ENCODE data around the gene PDCD2L. TPM values are rescaled to one million over a fixed set of nuclear protein-coding genes. Genes with fewer than 3 reads are reported as not detected.
A peak's percentile ranks its signal among the peaks of the same experiment; 100 is the strongest.

Gene PDCD2L
- total RNA-seq, 1 donor from 2014 or later, result 8.9 TPM

DNA sequence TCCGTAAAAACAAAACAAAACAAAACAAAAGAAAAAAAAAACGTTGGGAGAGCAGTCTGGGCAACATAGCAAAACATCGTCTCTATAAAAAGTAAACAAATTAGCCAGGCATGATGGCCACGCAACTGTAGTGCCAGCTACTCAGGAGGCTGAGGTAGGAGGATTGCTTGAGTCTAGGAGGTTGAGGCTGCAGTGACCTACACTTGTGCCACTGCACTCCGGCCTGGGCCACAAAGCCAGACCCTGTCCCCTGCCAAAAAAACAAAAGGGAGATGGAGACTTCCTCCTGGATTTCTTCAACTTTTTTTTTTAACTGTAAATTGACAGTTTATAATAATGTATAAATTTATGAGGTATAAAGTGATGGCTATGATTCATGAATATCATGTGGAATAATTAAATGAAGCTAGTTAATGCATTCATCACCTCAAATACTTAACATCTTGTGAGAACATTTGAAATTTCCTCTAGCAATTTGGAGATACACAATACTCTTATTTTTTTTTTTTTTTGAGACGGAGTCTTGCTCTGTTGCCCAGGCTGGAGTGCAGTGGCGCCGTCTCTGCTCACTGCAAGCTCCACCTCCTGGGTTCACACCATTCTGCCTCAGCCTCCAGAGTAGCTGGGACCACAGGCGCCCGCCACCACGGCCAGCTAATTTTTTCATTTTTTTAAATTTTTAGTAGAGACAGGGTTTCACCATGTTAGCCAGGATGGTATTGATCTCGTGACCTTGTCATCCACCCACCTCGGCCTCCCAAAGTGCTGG, 1.9 kb downstream of the PDCD2L start:
- ATAC-seq (no peak), DNase-seq (no peak)
- intact Hi-C loops (cut with micrococcal nuclease), result no loop called here

DNA sequence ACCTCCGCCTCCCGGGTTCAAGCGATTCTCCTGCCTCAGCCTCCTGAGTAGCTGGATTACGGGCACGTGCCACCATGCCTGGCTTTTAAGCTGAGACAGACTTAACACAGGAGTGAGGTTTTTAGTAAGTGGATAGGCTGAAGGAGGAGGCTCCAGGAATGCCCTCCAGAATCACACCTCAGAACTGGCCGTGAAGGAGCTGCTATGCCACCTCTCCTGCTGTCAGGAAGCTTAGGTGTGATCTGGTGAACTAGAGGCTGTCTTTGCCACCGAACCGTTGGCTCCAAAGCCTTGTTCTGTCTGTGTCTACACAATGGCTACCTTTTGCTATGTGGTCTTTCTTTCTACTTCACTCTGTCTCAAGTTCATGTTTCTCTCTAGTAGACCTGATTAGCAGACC, 4.2 kb downstream of the PDCD2L start:
- DNase-seq (no peak), ATAC-seq (no peak)
- intact Hi-C loops (cut with micrococcal nuclease), result no loop called here

- intact Hi-C loops (cut with micrococcal nuclease), result no loop called here
- no peak for DNase-seq
Measured at GRCh38 chr19:34409189-34410164, 5.3 kb downstream of the PDCD2L start.

DNA sequence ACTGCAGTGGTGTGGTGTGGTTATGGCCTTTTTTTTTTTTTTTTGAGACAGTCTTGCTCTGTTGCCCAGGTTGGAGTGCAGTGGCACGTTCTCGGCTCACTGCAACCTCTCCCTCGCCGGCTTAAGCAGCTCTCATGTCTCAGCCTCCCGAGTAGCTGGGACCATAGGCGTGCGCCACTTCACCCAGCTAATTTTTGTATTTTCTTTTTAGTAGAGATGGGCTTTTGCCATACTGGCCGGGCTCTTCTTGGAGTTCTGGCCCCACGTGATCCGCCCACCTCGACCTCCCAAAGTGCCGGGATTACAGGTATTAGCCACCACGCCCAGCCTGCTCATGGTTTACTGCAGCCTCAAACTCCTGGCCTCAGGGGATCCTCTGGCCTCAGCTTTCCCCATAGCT, 7.0 kb downstream of the PDCD2L start:
- no peak for ATAC-seq

More at GRCh38 chr19:34409189-34410164, 5.3 kb downstream of the PDCD2L start:
- no peak for ATAC-seq

GRCh38 chr19:34416021-34416545, 11.9 kb downstream of the PDCD2L start:
- ATAC-seq, result no peak
- DNase-seq, result no peak
- intact Hi-C loops (cut with micrococcal nuclease), result no loop called here

More for the DNA sequence above, 7.0 kb downstream of the PDCD2L start:
- DNase-seq, result no peak
- intact Hi-C loops (cut with micrococcal nuclease), result no loop called here

DNA sequence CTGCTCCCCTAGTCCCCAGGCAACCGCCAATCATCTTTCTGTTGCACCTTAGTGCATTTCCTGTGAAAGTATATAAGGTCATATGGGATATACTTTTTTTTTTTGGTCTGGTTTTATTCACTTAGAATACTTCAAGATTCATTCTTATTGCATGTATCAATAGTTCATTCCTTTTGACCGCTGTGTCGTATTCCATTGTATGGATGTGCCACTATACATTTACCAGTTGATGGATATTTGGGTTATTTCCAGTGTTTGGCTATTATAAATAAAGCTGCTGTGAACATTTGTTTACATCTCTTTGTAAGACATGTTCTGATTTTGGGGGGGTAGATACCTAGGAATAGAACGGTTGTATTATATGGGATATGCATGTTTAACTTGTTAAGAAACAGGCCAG, 14.1 kb downstream of the PDCD2L start:
- ATAC-seq, result no peak
- no peak for DNase-seq

DNA sequence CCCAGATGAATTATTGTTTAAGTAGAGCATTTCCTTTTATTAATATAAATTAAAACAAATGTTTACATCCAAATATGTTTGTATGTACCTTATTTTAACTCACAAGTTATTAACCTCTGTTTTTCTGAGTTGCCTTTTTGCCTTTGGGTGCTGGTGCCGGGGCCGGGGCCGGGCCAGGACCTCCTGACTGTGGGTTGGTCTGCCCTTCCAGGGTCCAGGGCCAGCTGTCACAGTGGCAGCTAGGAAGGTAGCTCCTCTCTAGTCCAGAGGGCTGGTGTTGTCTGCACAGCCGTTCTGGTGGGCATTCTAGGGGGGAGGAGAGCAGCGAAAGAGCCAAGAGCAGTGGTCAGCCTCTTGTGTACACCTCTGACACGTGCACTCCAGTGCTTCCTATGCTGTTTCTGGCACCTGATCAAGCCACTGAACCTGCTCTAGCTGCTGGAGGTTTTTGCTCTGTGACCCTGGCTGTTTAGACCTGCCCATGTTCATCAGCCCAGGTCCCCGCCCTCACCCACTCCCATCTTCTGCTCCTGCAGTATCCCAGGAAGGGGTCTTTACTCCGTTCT, 22.0 kb downstream of the PDCD2L start:
- ATAC-seq (no peak), DNase-seq (no peak)
- intact Hi-C loops (cut with micrococcal nuclease), result no loop called here

More for the DNA sequence above, 14.1 kb downstream of the PDCD2L start:
- intact Hi-C loops (cut with micrococcal nuclease), result no loop called here

GRCh38 chr19:34428549-34429285, 24.5 kb downstream of the PDCD2L start:
- ATAC-seq (peak; percentile 75), DNase-seq (peak; percentile 65)
- intact Hi-C loops (cut with micrococcal nuclease), result no loop called here

GRCh38 chr19:34429553-34429952, 25.4 kb downstream of the PDCD2L start:
- no peak for ATAC-seq
- no peak for DNase-seq
- intact Hi-C loops (cut with micrococcal nuclease), result no loop called here

GRCh38 chr19:34430738-34431625, 26.8 kb downstream of the PDCD2L start:
- ATAC-seq (no peak), DNase-seq (no peak)
- intact Hi-C loops (cut with micrococcal nuclease), result no loop called here

- intact Hi-C loops (cut with micrococcal nuclease), result no loop called here
Measured at GRCh38 chr19:34431681-34432402, 27.6 kb downstream of the PDCD2L start.

GRCh38 chr19:34432797-34433196, 28.6 kb downstream of the PDCD2L start:
- peak; percentile 30 for DNase-seq
- peak; percentile 43 for ATAC-seq
- intact Hi-C loops (cut with micrococcal nuclease), result no loop called here

More at GRCh38 chr19:34431681-34432402, 27.6 kb downstream of the PDCD2L start:
- no peak for ATAC-seq
- no peak for DNase-seq

DNA sequence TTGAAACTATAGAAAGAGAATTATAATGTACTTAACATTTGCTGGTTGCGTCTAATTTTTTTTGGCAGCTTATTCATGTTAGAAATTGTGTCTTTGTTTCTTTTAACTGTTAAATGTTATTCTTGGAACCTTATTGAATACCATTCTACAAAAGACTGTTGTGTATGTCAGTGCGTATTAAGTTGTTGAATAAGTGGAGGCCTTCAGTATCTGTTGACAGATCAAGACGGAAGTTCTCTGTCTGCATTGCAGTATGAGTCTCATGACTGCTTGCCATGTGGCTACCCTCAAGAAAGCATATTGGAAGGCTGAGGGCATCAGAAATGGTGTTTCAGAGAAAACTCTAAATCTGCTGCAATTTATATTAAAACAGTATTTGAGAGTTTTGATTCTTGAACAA, 32.5 kb downstream of the PDCD2L start:
- intact Hi-C loops (cut with micrococcal nuclease), result no loop called here

GRCh38 chr19:34448191-34448590, 44.0 kb downstream of the PDCD2L start:
- ATAC-seq (no peak), DNase-seq (no peak)
- intact Hi-C loops (cut with micrococcal nuclease), result no loop called here

More for the DNA sequence above, 32.5 kb downstream of the PDCD2L start:
- no peak for DNase-seq
- no peak for ATAC-seq

DNA sequence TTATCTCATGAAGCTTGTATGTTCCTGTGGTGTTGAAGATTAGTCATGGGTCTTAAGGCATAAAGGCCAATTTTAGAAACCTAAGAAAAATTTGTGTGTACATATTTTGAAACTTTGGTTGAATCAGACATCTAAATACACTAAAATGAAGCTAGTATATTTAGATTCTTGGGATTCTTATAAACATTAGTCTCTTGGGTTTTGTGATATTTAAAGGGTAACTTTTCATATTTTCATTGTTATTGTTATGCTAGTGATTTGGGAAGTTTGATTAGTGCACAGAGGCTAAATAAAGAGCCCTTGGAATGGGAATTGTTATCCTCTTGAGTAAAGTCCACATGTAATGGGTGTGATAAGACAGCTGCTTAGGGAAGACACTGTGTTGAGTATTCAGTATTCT, 48.5 kb downstream of the PDCD2L start:
- peak; percentile 31 for ATAC-seq
- intact Hi-C loops (cut with micrococcal nuclease), result no loop called here
- DNase-seq, result no peak

GRCh38 chr19:34454091-34454490, 49.9 kb downstream of the PDCD2L start:
- ATAC-seq, result no peak
- intact Hi-C loops (cut with micrococcal nuclease), result no loop called here

GRCh38 chr19:34454685-34455084, 50.5 kb downstream of the PDCD2L start:
- intact Hi-C loops (cut with micrococcal nuclease), result no loop called here
- DNase-seq (no peak), ATAC-seq (no peak)

More at GRCh38 chr19:34454091-34454490, 49.9 kb downstream of the PDCD2L start:
- DNase-seq, result no peak
